Measurements from ENCODE around the gene KDM8.

KDM8 gene

DNA sequence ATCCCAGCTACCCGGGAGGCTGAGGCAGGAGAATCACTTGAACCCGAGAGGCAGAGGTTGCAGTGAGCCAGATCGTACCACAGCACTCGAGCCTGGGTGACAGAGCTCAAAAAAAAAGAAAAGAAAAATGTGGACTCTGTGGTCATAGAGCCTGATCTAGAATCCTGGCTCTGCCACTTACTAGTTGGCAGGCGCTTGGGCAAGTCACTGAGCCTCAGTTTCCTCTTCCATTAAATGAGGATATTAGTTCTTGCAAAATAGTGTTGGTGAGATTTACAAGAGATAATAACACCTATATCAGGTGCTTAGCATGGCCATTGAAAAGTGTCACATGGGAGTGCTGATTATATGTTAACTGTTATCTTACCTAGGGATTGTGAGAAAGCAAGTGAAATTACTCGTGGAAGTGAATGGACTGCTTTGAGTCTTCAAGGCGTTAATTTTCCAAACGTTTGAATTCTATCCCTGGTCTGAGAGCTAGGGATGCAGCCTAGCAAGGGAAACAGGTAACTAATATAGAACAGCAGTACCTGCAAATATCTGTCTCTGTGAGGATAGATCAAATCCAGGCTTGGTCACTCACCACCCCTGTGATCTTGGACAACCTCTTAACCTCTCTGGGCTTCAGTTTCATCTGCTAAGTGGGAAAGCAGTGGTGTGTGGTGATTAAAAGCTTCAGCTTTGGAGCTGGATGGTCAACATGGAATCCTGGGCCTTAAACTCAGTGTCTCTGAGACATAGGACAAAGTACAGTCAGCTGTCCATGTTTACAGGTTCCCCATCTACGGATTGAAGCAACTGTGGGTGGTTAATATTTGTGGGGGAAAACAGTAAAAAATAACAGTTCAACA, 66.2 kb downstream of the KDM8 start:
- DNase-seq (ENCODE audit: low read depth in 3 of 3) = no peak

GRCh38 chr16:27270349-27270748, 67.0 kb downstream of the KDM8 start:
- no peak for DNase-seq (ENCODE audit: low read depth in 3 of 3)

Measured in stimulated activated CD4-positive, alpha-beta T cell treated with anti-CD3 and anti-CD28 coated beads, TNF-alpha, amount 100 ng/mL, for 48 hours (primary cell).